Ecto neural progenitor cell (in vitro differentiated cells): ENCODE data around the gene TMEM258.
A peak's percentile ranks its signal among the peaks of the same experiment; 100 is the strongest.

ENCODE experiments used
- DNase-seq: peaks from one replicate; pipeline ENCODE4 v3.0.0-alpha.2; 2018; ENCODE audit warnings: low spot score

Gene TMEM258

DNA sequence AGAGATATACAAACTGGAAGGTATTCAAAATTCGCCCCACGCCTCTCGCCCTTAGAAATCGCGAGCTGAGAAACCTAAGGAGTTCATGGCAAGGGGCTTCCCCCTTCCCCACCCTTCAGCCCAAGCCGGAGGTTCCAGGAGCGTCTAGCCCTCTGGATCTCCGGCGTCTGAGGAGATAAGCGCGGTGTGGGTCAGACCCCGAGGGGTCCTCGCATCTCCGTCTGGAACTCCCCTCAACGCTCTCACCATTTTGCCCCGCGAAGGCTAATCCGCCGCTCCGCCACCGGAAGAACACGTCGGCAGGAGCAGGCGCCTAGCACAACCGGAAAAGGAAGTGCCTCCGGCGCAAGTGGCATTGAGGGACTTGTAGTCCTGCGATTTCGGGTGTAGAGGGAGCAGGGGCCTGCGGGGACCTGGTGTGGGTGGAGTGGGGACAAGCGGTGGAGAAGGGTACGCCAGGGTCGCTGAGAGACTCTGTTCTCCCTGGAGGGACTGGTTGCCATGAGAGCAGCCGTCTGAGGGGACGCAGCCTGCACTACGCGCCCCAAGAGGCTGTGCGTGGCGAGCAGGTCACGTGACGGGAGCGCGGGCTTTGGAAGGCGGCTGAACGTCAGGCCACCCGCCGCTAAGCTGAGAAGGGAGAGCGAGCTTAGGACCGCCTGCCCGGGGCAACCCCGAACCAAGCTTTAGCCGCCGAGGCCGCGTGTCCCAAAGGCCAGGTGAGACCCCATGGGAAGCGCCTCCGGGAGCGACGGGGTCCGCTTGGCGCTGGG is at the start of gene TMEM258, which contains the start of gene FEN1:
TSS of gene TMEM258 (minus strand) at position 290 of the 773 bp plus-strand sequence. CDS start at position 249, 41 bp downstream.
TSS of gene FEN1 (plus strand) at position 602 of the 773 bp plus-strand sequence. CDS start 2,451 bp downstream, outside the sequence.
- DNase-seq = peak; percentile 96

DNA sequence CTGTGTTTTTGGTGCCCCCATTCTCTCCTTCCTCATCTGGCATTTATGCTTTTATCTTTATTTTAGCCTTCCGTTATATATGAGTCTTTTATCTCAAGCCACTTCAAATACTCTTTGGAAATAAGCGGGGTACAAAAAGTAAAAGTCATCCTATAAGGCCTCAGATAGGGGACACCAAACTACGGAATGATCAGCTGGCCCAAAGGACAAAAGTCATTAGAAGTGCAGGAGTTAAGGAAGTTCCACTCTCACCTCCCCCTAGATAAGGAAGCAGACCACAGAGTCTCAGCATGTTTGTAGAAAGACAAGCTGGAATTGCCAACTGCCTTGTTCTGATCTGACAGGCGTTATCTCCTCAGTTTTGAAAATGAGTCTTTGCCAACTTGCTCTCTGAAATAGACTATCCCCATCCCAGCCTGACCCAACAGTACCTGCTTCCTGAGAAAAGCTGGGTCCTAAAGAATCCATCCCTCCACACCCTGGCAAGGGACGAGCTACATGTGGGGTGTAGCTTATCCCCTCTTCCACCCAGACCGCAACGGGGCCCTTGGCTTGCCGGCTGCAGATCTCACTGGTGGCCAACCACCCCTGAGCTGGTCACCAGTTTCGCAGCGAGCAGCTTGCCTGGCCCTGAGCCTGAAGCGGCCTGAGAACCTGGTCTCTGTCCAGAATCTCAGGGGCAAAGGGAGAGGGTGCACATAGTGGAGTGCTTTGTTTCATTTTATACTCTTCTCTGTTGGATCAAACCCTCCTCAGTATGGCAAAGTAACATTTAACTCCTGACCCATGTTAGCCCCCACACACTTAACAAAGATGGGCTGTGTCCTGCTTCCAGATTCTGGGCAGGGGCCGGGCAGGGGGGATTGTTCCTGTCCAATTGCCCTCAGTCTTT is 49.5 kb upstream of the TMEM258 start:
- DNase-seq = no peak

DNA sequence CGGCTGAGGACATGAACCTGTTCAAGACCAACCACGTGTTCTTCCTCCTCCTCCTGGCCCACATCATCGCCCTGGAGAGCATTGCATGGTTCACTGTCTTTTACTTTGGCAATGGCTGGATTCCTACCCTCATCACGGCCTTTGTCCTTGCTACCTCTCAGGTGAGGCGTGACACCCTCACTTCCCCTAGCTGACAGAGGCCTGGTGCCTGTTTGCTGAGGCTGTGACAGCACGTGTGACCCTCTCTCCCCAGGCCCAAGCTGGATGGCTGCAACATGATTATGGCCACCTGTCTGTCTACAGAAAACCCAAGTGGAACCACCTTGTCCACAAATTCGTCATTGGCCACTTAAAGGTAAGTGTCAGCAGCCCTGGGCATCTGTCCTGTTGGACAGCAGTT is 48.0 kb upstream of the TMEM258 start:
- DNase-seq = no peak

DNA sequence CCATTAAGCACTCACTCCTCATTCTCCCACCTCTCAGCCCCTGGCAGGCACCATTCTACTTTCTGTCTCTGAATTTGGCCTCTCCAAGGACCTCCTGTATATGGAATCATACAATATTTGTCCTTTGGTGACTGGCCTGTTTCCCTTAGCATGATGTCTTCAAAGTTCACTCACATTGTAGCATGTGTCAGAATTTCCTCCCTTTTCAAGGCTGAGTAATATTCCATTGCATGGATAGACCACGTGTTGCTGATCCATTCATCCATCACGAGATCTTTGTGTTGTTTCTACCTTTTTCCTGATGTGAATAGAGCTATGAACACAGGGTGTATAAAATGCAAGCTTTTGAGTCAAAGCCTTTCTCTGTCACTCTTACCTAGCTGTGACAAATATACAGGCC is 47.3 kb upstream of the TMEM258 start:
- DNase-seq = no peak

DNA sequence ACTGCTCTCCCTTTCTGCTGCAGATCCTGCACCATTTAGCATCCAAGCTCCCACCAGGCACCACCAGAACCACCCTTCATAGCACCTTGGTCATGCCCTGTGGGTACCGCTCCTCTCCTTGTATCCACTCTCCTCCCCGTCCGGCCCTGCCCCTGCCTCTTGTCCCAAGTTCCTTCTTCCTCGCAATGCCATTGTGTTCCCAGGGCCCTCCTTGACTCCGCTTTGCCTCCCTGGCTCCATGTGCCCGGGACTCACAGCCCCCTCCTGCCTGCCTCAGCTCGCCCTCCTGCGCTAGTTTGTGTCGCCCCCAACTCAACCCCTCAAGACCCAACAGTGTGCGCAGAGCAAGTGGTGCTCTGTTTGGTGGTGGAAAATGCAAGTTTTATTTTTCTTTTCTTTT is 46.5 kb upstream of the TMEM258 start:
- no peak for DNase-seq

DNA sequence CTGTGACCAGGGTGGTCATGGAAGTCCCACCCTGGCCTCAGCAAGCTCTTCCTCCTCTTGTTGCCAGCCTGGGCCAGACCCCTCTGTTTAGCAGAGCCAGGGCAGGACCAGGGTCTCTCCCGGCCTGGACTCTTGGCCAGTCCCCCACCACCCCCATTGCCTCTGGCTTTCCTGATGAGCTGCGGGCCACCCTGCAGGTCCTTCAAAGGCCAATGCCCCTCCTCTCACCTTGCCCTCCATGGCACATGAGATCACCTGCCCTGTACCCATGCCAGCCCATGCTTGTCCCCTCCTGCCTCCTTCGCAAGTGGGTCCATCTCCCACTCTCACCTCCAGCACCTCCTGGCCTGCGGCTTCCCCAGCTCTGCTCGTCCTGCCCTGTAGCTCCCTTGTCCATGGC is 46.1 kb upstream of the TMEM258 start:
- DNase-seq = no peak

DNA sequence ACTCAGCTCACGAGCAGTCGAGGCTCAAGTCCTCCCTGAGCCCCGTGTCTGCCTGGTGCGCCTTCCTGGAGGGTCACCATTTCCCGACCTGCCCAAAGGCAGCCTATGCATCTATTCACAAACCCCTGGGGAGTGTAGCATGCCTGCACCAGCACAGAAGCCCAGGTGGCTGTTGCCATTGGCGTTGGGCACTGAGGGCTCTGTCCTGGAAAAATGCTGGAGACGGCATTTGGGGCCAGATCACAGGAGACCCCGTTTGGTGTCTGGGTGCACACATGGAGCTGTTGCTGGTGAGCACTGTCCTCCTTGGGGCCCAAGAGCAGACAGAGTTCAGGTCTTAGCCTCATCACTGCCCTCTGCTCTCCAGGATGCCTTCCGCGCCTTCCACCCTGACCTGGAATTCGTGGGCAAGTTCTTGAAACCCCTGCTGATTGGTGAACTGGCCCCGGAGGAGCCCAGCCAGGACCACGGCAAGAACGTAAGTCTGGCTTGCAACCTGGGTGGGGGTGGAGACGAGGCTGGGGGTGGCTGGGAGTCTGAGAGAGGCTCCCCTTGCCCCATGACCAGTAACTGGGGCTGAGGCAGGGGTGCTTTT is 45.1 kb upstream of the TMEM258 start:
- DNase-seq = no peak

DNA sequence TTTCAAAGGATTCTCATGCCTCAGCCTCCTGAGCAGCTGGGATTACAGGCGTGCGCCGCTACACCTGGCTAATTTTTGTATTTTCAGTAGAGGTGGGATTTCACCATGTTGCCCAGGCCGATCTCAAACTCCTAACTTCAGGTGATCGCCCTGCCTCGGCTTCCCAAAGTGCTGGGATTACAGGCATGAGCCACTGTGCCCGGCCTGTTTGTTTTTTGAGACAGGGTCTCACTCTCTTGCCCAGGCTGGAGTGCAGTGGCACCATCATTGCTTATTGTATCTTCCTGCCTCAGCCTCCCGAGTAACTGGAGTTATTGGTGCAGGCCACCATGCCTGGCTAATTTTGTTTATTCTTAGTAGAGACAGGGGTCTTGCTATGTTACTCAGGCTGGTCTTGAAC is 43.8 kb upstream of the TMEM258 start:
- DNase-seq = no peak

DNA sequence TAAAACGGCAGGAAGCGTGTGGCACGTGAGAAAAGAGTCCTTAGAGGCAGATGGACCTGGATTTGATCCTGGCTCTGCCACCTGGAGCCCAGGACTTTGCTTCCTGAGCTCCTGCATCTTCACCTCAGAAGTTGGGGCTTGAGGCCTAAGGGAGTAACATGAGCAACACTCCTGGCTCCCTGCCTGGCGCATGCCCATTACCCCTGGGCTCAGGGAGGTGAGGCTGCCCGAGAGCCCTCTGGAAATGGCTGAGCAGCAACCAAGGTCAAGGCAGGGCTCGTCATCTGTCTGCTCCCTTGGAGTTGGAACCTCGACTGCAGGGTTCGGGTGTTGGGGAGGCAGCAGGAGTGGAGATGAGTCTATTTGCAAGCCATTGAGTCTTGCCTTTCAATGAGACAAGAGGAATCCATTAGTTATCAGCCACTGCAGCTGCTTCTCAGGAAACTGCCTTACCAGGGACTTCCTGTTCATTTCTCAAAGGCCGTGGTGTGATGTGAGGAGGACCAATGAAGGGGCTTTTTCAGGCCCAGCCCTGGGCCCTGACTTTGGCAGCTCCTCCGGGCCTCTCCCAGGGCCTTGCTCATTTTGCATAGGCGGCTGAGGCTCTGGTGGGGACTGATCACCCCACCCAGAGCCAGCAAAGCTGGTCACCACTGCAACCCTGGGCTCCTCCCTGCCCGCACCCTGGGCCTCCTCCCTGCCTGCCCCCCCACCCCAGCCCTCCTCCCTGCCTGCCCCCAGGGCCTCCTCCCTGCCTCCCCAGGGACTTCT is 42.1 kb upstream of the TMEM258 start:
- no peak for DNase-seq

DNA sequence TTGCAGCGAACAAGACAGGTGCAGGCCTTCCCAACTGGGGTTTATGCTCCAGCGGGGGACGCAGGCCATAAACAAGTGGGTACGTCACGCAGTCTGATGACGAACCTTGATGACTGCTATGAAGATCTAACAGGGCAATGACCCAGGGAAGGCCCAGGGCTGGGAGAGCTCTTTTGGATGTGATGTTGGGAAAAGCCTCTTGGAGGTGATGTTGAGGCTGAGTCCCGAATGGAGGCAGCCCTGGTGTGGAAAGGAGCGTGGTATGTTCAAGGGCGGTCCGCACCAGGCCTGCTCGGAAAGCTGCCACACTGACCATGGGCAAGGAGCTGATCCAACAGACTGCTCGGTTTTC is 41.5 kb upstream of the TMEM258 start:
- no peak for DNase-seq

DNA sequence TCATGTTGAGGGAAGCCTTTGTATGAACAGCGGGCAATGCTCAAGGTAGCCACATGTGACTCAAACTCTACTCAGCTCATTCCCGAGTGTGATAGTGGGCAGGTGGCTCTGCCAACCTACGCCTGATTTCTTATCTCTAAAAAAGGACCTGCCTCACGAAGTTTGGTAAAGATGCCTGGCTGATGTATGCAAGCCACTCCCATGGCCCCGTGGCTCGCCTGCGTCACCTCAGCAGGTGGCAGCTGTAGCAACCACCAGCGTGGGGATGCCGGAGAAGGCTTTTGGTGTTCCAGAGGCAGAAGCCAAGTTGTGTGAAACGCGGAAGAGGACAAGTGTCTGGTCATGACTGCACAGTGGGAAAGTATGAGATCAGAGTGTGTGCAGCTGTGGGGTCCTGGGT is 41.1 kb upstream of the TMEM258 start:
- DNase-seq = no peak

DNA sequence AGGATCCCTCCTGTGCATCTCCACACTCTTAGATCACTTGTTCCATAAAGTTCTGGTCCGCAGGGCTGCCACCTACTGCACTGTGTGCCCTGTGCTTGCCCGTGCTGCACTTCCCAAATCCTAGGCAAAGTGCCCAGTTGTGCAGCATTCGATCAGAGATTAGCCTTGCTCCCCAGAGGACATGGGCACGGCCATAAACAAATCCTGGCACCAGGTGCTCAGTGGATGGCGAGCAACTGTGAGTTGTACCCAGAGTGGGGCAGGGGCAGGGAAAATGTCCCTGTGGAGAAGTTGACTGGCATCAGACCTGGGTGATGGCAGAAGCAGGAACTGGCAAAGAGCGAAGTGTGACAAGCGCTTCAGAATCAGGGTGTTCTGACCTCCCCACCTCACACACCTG is 40.4 kb upstream of the TMEM258 start:
- DNase-seq = no peak

DNA sequence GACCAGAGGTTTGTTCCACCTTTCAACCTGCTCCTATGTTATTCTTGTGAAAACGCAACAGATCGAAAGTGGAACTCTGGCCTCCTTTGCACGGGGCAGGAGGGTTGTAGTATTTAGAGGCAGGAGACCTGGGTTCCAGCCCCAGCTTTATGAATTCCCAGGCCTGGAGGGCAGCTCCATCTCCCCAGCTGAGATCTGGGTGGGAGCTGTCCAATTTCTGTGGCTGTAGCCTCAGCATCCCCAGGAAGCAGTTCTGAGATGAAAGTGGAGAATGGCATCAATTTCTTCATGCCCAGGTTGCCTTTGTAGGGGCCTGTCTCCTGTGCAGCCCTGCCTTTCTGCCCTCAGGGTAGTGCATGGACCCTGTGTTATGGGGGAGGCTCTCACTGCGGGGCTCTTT is 39.8 kb upstream of the TMEM258 start:
- DNase-seq = no peak

DNA sequence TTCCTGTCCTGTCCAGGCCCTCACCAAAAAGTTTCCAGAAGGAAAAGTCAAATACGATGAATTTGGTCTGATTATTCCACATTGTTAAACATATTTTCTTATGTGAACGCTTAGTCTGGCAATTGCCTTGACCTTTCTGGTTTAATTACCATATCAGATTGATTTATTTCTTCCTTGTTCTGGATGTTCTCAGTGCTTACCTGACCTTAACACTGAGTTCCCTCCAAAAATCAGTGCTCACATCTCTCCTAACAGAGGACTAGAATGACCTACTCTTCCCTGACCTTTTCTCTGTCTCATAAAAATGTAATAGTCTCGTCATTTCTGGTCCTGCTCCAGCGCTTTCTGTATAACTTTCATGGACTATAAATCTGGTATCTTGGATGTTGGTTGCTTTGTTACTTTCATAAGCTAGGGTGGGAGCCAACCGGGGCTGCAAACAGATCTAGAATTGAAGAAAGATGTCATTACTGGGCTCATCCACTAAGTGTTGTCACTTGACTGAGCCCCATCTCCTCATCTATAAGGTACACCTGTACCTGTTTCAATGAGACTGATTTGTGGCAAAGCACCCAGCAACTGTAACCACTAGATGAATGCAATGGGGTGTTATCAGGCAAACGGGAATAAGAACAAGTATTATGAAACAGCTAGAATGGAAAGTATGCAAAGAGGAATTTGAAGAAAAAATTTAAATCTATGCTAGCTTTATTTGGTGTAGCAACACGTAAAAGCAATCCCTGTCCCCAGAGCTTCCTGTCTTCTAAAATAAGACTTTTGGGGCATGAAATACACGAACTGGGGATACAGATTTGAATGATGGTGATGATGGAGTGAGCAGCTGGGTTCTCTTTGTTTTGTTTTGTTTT is 38.1 kb upstream of the TMEM258 start:
- no peak for DNase-seq

DNA sequence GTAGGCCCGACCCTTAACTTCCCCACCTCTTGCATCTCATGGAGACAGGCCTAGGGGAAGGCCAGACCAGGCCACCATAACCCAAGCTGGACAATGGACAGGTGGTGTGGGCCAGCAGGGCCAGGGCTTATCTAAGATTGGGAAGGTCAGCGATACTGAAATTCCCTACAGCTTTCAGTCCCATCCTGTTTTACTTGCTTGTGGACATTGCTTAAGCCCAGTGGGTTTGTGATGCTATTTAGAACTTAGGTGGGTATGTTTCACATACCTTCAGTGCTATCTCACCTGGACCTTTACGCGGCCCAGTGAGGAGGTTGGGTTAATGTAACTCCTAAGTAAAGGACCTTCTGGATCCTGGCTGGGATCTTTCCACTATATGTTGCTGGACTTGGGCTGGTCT is 37.4 kb upstream of the TMEM258 start:
- no peak for DNase-seq

DNA sequence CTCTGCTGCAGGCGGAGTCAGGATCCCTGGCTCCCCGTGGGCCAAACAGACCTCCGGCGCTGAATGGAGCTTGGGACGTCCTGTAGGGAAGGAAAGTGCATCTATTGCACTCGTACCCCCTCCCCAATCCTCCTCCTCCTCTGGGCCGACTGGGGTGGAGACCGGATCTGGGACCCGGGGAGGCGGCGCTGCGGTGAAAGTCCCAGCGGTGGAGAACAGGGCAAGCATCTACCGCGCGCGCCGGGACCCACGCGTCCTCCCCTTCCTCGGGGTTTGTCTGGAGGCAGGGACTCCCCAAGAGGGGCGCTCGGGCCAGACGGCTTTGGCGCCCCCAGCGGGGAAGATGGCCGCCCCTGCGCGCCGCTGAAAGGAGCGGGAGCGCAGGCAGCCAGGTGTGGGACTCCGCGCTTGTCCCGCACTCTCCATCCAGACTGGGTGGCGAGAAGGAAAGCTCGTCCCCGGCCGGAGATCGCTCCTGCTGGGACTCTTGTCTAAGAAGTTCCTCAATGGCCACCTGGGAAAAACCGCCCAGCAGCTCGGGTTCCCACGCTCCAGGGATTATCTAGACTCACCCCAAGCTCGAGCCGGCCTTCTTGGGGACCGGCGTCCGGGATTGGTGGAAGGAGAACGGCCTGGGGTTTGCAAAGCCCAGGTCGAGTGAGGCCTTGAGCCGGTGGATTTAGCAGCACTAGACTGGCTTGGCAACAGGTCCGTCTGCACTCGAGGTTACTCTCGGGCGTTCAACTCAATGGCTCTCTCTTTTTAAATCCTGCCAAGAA is 36.4 kb upstream of the TMEM258 start:
- DNase-seq = peak; percentile 75

DNA sequence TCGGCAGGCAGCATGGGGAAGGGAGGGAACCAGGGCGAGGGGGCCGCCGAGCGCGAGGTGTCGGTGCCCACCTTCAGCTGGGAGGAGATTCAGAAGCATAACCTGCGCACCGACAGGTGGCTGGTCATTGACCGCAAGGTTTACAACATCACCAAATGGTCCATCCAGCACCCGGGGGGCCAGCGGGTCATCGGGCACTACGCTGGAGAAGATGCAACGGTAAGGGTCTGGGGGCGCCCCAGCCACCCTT is 35.9 kb upstream of the TMEM258 start:
- DNase-seq = no peak

DNA sequence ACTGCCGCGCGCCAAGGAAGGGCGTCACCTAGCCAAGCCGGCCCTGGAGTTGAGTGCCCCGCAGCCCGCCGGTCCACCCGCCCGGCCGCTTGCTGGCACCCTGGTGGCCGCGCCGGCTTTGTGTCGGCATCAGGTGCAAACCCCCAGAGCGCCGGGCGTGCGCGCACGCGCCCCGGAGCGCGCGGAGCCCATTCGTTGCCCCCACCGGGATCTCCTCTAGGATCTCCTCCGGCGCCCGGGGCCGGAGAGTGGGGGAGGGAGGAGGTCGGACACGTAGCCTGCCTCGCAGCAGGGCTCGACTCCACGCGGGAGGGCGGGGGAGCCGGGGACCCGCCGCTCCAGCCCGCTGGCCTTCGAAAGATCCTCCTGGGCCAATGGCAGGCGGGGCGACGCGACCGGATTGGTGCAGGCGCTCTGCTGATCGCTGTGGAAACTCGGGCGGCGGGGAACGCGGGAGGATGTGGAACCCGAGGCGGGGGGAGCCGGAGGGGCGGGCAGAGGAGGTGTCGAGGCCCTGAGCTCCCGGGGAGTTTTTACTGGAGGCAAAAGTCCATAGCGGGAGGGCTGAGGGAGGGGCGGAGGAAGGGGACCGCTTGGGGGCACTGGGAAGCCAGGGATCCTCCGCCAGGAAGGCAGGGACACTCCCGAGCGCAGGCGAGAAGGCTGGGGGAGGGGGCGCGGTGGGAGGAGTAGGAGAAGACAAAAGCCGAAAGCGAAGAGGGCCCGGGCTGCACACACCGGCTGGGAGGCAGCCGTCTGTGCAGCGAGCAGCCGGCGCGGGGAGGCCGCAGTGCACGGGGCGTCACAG is 35.4 kb upstream of the TMEM258 start, which contains the start of gene FADS2:
TSS of gene FADS2 (plus strand) at position 730 of the 808 bp plus-strand sequence. CDS start 91 bp downstream, outside the sequence.
- peak; percentile 98 for DNase-seq

DNA sequence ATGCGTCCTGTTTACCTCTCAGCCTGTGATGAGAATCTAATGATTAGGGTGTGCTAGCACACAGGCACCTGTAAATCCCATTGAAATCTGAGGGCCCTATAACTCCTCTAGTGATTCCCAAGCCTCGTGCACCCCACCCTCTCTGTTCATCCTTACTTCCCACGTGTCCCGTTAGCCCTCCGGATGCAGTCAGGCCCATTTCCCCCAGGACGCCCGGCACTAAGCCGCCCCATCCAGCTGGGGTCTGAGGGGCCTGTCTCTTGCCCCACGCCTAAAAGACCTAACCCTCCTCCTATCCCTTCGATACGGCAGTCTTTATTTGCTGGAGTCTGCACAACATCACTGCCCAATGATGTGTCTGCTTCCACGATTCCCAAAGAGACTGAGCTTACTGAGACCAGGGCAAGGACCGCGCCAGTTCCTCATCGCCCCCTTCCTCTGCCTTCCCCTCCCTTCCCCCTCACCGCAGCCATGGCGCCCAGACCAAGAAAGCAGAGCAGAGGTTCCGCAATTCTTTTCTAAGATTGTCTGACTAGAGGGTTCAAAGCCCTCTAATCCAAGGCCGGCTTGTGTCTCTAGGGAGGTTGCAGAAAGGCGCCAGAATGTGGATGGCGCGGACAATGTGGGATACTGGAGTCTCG is 34.7 kb upstream of the TMEM258 start:
- DNase-seq = no peak
